ENCODE measurements around the gene SMOC1.

SMOC1 gene

DNA sequence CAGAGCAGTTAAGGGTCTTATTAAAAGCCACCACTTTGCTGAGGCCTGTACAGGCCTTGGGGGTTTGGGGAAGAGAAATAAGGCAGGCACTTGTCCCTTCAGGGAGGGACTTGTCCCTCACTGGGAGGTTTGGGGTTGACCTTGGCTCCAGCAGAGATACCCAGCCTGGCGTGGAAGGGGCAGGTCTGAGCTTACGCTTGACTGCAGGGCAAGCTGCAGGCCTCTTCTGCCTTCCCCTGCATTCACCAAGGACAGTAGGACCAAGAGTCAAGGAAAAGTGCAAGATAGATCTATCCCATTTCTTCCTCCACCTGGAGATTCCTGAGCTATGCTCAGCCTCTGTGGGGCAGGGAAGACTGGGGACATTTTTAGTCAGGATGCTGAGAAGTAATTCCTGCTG lies 154.3 kb downstream of the SMOC1 start:
- Histone ChIP-seq H3K27me3 (ENCODE audit: insufficient read depth, low read length, poor library complexity) (no peaks in the 10 kb centered on the region), H3K9ac (ENCODE audit: low read depth, low read length) (no peak overlapping the region), H3K4me2 (ENCODE audit: insufficient read depth, low read length) (no peak overlapping the region), H3K4me3 (ENCODE audit: low read depth in 1 of 2, low read length in 2 of 2) (no peak overlapping the region), H4K20me1 (ENCODE audit: insufficient read depth, low read length) (no peaks in the 10 kb centered on the region), H3K4me1 (ENCODE audit: insufficient read depth, low read length) (no peaks in the 10 kb centered on the region), H3K79me2 (ENCODE audit: insufficient read depth, low read length) (no peaks in the 10 kb centered on the region), H3K27ac (ENCODE audit: low read length) (no peak overlapping the region), H3K36me3 (ENCODE audit: insufficient read depth, low read length) (no peaks in the 10 kb centered on the region), H2AFZ (ENCODE audit: low read depth, low read length) (no peak overlapping the region), H3K9me3 (ENCODE audit: insufficient read depth, low read length, severe bottlenecking) (no peaks in the 10 kb centered on the region)
- no peak for TF ChIP-seq EZH2 (IDR thresholded peaks at IDR 0.05; ENCODE audit: borderline replicate concordance, low read depth, low read length, severe bottlenecking)
- TF ChIP-seq, protein P1, sequence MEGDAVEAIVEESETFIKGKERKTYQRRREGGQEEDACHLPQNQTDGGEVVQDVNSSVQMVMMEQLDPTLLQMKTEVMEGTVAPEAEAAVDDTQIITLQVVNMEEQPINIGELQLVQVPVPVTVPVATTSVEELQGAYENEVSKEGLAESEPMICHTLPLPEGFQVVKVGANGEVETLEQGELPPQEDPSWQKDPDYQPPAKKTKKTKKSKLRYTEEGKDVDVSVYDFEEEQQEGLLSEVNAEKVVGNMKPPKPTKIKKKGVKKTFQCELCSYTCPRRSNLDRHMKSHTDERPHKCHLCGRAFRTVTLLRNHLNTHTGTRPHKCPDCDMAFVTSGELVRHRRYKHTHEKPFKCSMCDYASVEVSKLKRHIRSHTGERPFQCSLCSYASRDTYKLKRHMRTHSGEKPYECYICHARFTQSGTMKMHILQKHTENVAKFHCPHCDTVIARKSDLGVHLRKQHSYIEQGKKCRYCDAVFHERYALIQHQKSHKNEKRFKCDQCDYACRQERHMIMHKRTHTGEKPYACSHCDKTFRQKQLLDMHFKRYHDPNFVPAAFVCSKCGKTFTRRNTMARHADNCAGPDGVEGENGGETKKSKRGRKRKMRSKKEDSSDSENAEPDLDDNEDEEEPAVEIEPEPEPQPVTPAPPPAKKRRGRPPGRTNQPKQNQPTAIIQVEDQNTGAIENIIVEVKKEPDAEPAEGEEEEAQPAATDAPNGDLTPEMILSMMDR (IDR thresholded peaks at IDR 0.05; ENCODE audit: borderline replicate concordance, extremely low read depth, low read length, poor library complexity, severe bottlenecking): no peak
- DNase-seq (no peak), ATAC-seq (ENCODE audit: insufficient read depth, low read depth) (no peak)

DNA sequence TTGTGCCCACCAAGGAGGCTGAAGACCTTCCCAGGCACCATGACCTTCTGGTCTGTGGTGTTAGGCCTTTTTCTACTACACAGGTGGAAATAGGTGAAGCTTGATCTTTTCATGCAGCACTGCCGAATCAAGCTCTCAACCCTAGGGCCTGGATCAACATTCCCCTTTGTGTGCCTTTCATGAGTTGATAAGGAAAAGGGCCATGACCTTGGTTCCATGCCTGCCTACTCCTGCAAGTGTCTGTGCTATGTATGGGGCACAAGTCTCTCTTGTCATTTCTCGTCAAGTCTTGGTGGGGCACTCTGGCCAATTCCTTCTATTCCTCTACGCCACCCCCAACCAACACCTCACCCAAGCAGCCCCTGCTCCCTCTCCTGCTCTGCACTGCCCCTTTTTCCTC lies 155.0 kb downstream of the SMOC1 start:
- H3K27ac ChIP-seq (ENCODE audit: low read length): no peak overlapping the region
- H3K79me2 ChIP-seq (ENCODE audit: insufficient read depth, low read length): no peaks in the 10 kb centered on the region
- no peak for ATAC-seq (ENCODE audit: insufficient read depth, low read depth)

DNA sequence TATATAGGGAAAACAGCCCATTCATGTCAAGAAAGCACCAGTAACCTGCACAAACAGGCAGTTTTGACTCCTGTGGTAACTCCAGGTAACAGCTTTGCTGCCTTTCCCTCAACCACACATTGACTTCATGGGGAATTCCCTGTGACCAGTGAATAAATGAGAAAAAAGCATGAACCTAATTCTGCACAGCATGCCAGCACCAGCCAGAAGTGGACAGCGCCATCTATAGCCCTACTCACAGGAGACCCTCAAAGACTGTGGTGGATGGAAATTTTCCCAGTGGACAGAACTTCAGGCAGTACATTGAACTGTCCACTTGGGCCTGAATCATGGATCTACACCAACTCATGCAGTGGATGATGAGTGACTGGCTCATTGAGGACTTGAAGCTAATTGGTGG lies 157.4 kb downstream of the SMOC1 start:
- no peaks in the 10 kb centered on the region for H3K79me2 ChIP-seq (ENCODE audit: insufficient read depth, low read length)
- H3K4me2 ChIP-seq (ENCODE audit: insufficient read depth, low read length): no peak overlapping the region
- no peaks in the 10 kb centered on the region for H3K4me1 ChIP-seq (ENCODE audit: insufficient read depth, low read length)
- H3K9ac ChIP-seq (ENCODE audit: low read depth, low read length): no peak overlapping the region
- no peaks in the 10 kb centered on the region for H4K20me1 ChIP-seq (ENCODE audit: insufficient read depth, low read length)
- H3K4me3 ChIP-seq (ENCODE audit: low read depth in 1 of 2, low read length in 2 of 2): no peak overlapping the region
- no peak overlapping the region for H3K27ac ChIP-seq (ENCODE audit: low read length)
- no peak for TF ChIP-seq EZH2 (IDR thresholded peaks at IDR 0.05; ENCODE audit: borderline replicate concordance, low read depth, low read length, severe bottlenecking)
- TF ChIP-seq, protein P1 (IDR thresholded peaks at IDR 0.05; ENCODE audit: borderline replicate concordance, extremely low read depth, low read length, poor library complexity, severe bottlenecking): no peak
- no peak for DNase-seq
- no peaks in the 10 kb centered on the region for H3K36me3 ChIP-seq (ENCODE audit: insufficient read depth, low read length)
- no peaks in the 10 kb centered on the region for H3K9me3 ChIP-seq (ENCODE audit: insufficient read depth, low read length, severe bottlenecking)
- ATAC-seq (ENCODE audit: insufficient read depth, low read depth): no peak
- no peak overlapping the region for H2AFZ ChIP-seq (ENCODE audit: low read depth, low read length)
- no peaks in the 10 kb centered on the region for H3K27me3 ChIP-seq (ENCODE audit: insufficient read depth, low read length, poor library complexity)

More for the DNA sequence above, 155.0 kb downstream of the SMOC1 start:
- no peak overlapping the region for H3K9ac ChIP-seq (ENCODE audit: low read depth, low read length)
- no peaks in the 10 kb centered on the region for H3K4me1 ChIP-seq (ENCODE audit: insufficient read depth, low read length)
- no peak for DNase-seq
- no peaks in the 10 kb centered on the region for H3K9me3 ChIP-seq (ENCODE audit: insufficient read depth, low read length, severe bottlenecking)
- no peaks in the 10 kb centered on the region for H3K27me3 ChIP-seq (ENCODE audit: insufficient read depth, low read length, poor library complexity)
- H4K20me1 ChIP-seq (ENCODE audit: insufficient read depth, low read length): no peaks in the 10 kb centered on the region
- no peak overlapping the region for H3K4me2 ChIP-seq (ENCODE audit: insufficient read depth, low read length)
- TF ChIP-seq, protein P1 (IDR thresholded peaks at IDR 0.05; ENCODE audit: borderline replicate concordance, extremely low read depth, low read length, poor library complexity, severe bottlenecking): no peak
- no peak for TF ChIP-seq EZH2 (IDR thresholded peaks at IDR 0.05; ENCODE audit: borderline replicate concordance, low read depth, low read length, severe bottlenecking)
- no peak overlapping the region for H3K4me3 ChIP-seq (ENCODE audit: low read depth in 1 of 2, low read length in 2 of 2)
- no peaks in the 10 kb centered on the region for H3K36me3 ChIP-seq (ENCODE audit: insufficient read depth, low read length)
- no peak overlapping the region for H2AFZ ChIP-seq (ENCODE audit: low read depth, low read length)

DNA sequence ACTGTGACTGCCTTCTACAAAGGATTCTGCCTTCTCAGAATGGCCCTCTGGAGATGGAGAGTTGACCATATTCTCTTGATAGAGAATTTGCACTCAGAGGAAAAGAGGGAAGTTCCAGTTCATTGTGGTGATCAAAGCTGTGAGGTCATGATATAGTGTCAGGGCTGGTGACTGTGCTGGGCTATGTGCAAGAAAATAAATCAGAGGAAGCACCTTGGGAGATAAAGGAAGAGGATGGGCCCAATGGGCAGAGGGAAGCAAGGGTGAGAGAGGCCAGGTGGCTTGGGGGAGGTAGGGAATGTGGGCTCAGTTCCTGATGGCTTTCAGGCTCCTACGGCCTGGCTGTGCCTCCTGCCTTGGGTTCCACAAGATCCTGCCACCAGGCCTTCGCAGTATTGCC lies 163.8 kb downstream of the SMOC1 start:
- H3K4me3 ChIP-seq (ENCODE audit: low read depth in 1 of 2, low read length in 2 of 2): no peak overlapping the region
- TF ChIP-seq, protein P1 (IDR thresholded peaks at IDR 0.05; ENCODE audit: borderline replicate concordance, extremely low read depth, low read length, poor library complexity, severe bottlenecking): no peak
- TF ChIP-seq EZH2 (IDR thresholded peaks at IDR 0.05; ENCODE audit: borderline replicate concordance, low read depth, low read length, severe bottlenecking): no peak
- ATAC-seq (ENCODE audit: insufficient read depth, low read depth): no peak
- no peaks in the 10 kb centered on the region for H3K4me1 ChIP-seq (ENCODE audit: insufficient read depth, low read length)
- no peak overlapping the region for H3K4me2 ChIP-seq (ENCODE audit: insufficient read depth, low read length)
- H3K79me2 ChIP-seq (ENCODE audit: insufficient read depth, low read length): no peaks in the 10 kb centered on the region
- no peak overlapping the region for H3K27ac ChIP-seq (ENCODE audit: low read length)
- no peak overlapping the region for H2AFZ ChIP-seq (ENCODE audit: low read depth, low read length)
- no peaks in the 10 kb centered on the region for H3K36me3 ChIP-seq (ENCODE audit: insufficient read depth, low read length)
- no peaks in the 10 kb centered on the region; the same call in 1 of the 2 replicates for H4K20me1 ChIP-seq (ENCODE audit: insufficient read depth, low read length)
- H3K9ac ChIP-seq (ENCODE audit: low read depth, low read length): no peak overlapping the region
- H3K27me3 ChIP-seq (ENCODE audit: insufficient read depth, low read length, poor library complexity): peaks cover 2% of the 10 kb centered on the region
- no peaks in the 10 kb centered on the region for H3K9me3 ChIP-seq (ENCODE audit: insufficient read depth, low read length, severe bottlenecking)
- DNase-seq: no peak
